Adrenal gland (tissue), 12 donors: Measurements from ENCODE around the gene PTPRD. TPM values are rescaled to one million over a fixed set of nuclear protein-coding genes. Genes with fewer than 3 reads are reported as not detected.
A peak's percentile ranks its signal among the peaks of the same experiment; 100 is the strongest.

Source experiments
- DNase-seq, 7 donors: peaks; one replicate each; pipeline ENCODE4 v3.0.0-alpha.2; 2019 to 2020
- H3K27ac ChIP-seq, 5 donors: fragments of 200-600 bp; sonication (generic) in 4 of 5; 1 replicate in 3 of 5; 2 replicates in 2 of 5; pipeline versions ENCODE4 v1.5.1 to v1.8.0; 2016 to 2020; ENCODE audit warnings: mild to moderate bottlenecking in 1 of 5
- H3K27me3 ChIP-seq: fragments of 200-600 bp; 2 replicates; pipeline ENCODE4 v1.8.0; 2021
- H3K36me3 ChIP-seq, 2 donors: fragments of 200-600 bp; replicated peaks in 1 of 2; 1 replicate in 1 of 2; 2 replicates in 1 of 2; pipeline versions ENCODE4 v1.5.1 to v1.8.0; 2018 to 2022
- H3K4me1 ChIP-seq, 2 donors: fragments of 200-600 bp; replicated peaks in 1 of 2; 1 replicate in 1 of 2; 2 replicates in 1 of 2; pipeline versions ENCODE4 v1.5.1 to v1.8.0; 2018 to 2021
- H3K4me3 ChIP-seq, 4 donors: fragments of 200-600 bp; sonication (generic) in 3 of 4; one replicate each; pipeline ENCODE4 v1.5.1; 2016 to 2018
- H3K9me3 ChIP-seq, 3 donors: fragments of 200-600 bp; sonication (generic) in 1 of 3; replicated peaks in 1 of 3; 1 replicate in 2 of 3; 2 replicates in 1 of 3; pipeline versions ENCODE4 v1.5.1 to v1.8.0; 2016 to 2021
- CTCF ChIP-seq, 6 experiments: fragments of 450-650 bp in 4 of 6; fragments of 200-600 bp in 2 of 6; sonication (generic) in 1 of 6; IDR thresholded peaks; 1 replicate in 5 of 6; 2 replicates in 1 of 6; pipeline versions ENCODE4 v1.5.1 to v1.8.0; 2016 to 2021; ENCODE audit warnings: antibody characterized with exemption in 6 of 6, mild to moderate bottlenecking in 2 of 6, moderate library complexity in 1 of 6
- POLR2A ChIP-seq, 2 donors: fragments of 450-650 bp; IDR thresholded peaks; one replicate each; pipeline ENCODE4 v1.6.1; 2017; ENCODE audit warnings: antibody characterized with exemption in 2 of 2, mild to moderate bottlenecking in 2 of 2, moderate library complexity in 1 of 2
- WGBS, 4 donors: extraction: QIAGEN DNeasy Blood & Tissue Kit in 2 of 4; methylation state at CpG; one replicate each; pipeline versions ENCODE4 v1.1.5 to v1.1.7; 2013 to 2017; 5-methylcytosine and 5-hydroxymethylcytosine counted together
- intact Hi-C, 2 donors: fragments of 100-400 bp; cut with DNase I; formaldehyde crosslinking; loops; one replicate each; pipeline versions ENCODE4 v1.14.1 to v1.15.0; 2022 to 2023
- polyA plus RNA-seq, 3 donors: library from polyadenylated mRNA; stranded (reverse); fragments of 200-250 nt in 2 of 3; fragments of 350-450 nt in 1 of 3; fragmentation: Illumina TruSeq in 1 of 3; extraction: RNeasy Lipid Tissue Mini Kit (QIAGEN cat#74804) in 1 of 3; gene quantifications; one replicate each; pipeline ENCODE4 v1.2.3, GENCODE V29; 2013 to 2014
- total RNA-seq, 9 donors: library from RNA; depleted of rRNA in 4 of 9; stranded (reverse); fragments of >200 nt in 4 of 9; fragments of 120-200 nt in 1 of 9; fragmentation: NEBNext Ultra II Directional in 1 of 9; extraction: Animal tissue kit (Norgen Biotek cat#: 25700) in 1 of 9; gene quantifications; one replicate each; pipeline versions ENCODE4 v1.1.0 to v1.2.4, GENCODE V29; 2013 to 2023
- donor health status: healthy with polysubstance abuse.
- donor health status: Bipolar disorder and iron deficiency.
- donor health status: DM: yes; HTN: yes; CAD: no.
- donor health status: DM: no; HTN: no; CAD: no.
- donor health status: DM: no; HTN: no; CAD: no.
- donor health status: DM: yes; HTN: yes; CAD: no.

The PTPRD gene
- total and polyA plus RNA-seq, 12 donors, result 0.61 to 71.2 (median 4.5) TPM

- intact Hi-C loops, result no loop called here
- peak; percentile 79 to 94 (median 87) for DNase-seq
- Histone ChIP-seq H3K27me3 (no peaks in the 10 kb centered on the region), H3K27ac (peak overlapping the region; percentile 60 to 81 (median 68)), H3K4me1 (peaks cover 6 to 24% of the 10 kb centered on the region in 2 donors), H3K4me3 (no peak overlapping the region), H3K36me3 (no peaks in the 10 kb centered on the region), H3K9me3 (no peaks in the 10 kb centered on the region)
- TF ChIP-seq CTCF (IDR thresholded peaks at IDR 0.05) (peak in 2 of 6 experiments; percentile 23 to 26), POLR2A (IDR thresholded peaks at IDR 0.05) (no peak)
- WGBS, 4 donors, result 37 to 60% (median 44%) methylated on average over 4 of the region's 4 CpGs
Observed at GRCh38 chr9:8961186-8961851, 1651.5 kb downstream of the PTPRD start.

GRCh38 chr9:8960254-8960653 is 1652.5 kb downstream of the PTPRD start:
- peaks cover 6 to 24% of the 10 kb centered on the region in 2 donors for H3K4me1 ChIP-seq
- DNase-seq, result no peak
- peak overlapping the region in 3 of 5 donors; percentile 38 to 47 (median 38) for H3K27ac ChIP-seq
- WGBS, 4 donors, result 82 to 89% (median 87%) methylated on average over 3 of the region's 3 CpGs
- H3K27me3 ChIP-seq, result no peaks in the 10 kb centered on the region
- H3K36me3 ChIP-seq, result no peaks in the 10 kb centered on the region
- no peaks in the 10 kb centered on the region for H3K9me3 ChIP-seq
- TF ChIP-seq CTCF (IDR thresholded peaks at IDR 0.05) (no peak), POLR2A (IDR thresholded peaks at IDR 0.05) (no peak)
- no peak overlapping the region for H3K4me3 ChIP-seq
- intact Hi-C loops, result no loop called here

- no peaks in the 10 kb centered on the region for H3K27me3 ChIP-seq
- no peak for TF ChIP-seq POLR2A (IDR thresholded peaks at IDR 0.05)
- no peak for TF ChIP-seq CTCF (IDR thresholded peaks at IDR 0.05)
- H3K4me3 ChIP-seq, result no peak overlapping the region
- intact Hi-C loops, result no loop called here
- H3K36me3 ChIP-seq, result no peaks in the 10 kb centered on the region
- DNase-seq, result no peak
- peaks cover 6 to 19% of the 10 kb centered on the region in 2 donors for H3K4me1 ChIP-seq
- WGBS, 4 donors, result 49 to 55% (median 54%) methylated on average over 2 of the region's 2 CpGs
- H3K9me3 ChIP-seq, result no peaks in the 10 kb centered on the region
- no peak overlapping the region for H3K27ac ChIP-seq
Observed at GRCh38 chr9:8958358-8958757, 1654.4 kb downstream of the PTPRD start.

- H3K36me3 ChIP-seq, result no peaks in the 10 kb centered on the region
- H3K27me3 ChIP-seq, result no peaks in the 10 kb centered on the region
- no peaks in the 10 kb centered on the region for H3K4me1 ChIP-seq
- intact Hi-C loops, result no loop called here
- no peak overlapping the region for H3K27ac ChIP-seq
- no peak overlapping the region for H3K4me3 ChIP-seq
- WGBS, 4 donors, result 70 to 89% (median 75%) methylated on average over 2 of the region's 2 CpGs
- DNase-seq, result no peak
- H3K9me3 ChIP-seq, result no peaks in the 10 kb centered on the region
- no peak for TF ChIP-seq CTCF (IDR thresholded peaks at IDR 0.05)
- TF ChIP-seq POLR2A (IDR thresholded peaks at IDR 0.05), result no peak
Observed at GRCh38 chr9:8955315-8955714, 1657.5 kb downstream of the PTPRD start.
